Spinal cord (tissue), 10 donors: ENCODE data around the gene CST3. TPM values are rescaled to one million over a fixed set of nuclear protein-coding genes. Genes with fewer than 3 reads are reported as not detected.

Experiments
- DNase-seq, 6 donors: peaks; one replicate each; pipeline versions ENCODE4 v3.0.0 to v3.0.0-alpha.2; 2013 to 2015; ENCODE audit warnings: low spot score in 6 of 6, low read depth in 4 of 6
- H3K27ac ChIP-seq: one replicate; pipeline ENCODE4 v1.5.1; 2013; ENCODE audit warnings: low read depth, low read length, control low read depth
- H3K27me3 ChIP-seq: one replicate; pipeline ENCODE4 v1.6.1; 2013; ENCODE audit warnings: low read length; ENCODE audit not compliant: control insufficient read depth, insufficient read depth
- H3K36me3 ChIP-seq: one replicate; pipeline ENCODE4 v1.6.1; 2013; ENCODE audit warnings: low read length; ENCODE audit not compliant: control insufficient read depth, insufficient read depth
- H3K4me1 ChIP-seq: one replicate; pipeline ENCODE4 v1.6.1; 2013; ENCODE audit warnings: low read length; ENCODE audit not compliant: control insufficient read depth, insufficient read depth
- H3K4me3 ChIP-seq: one replicate; pipeline ENCODE4 v1.5.1; 2013; ENCODE audit warnings: low read depth, low read length, control low read depth
- H3K9me3 ChIP-seq: one replicate; pipeline ENCODE4 v1.6.1; 2013; ENCODE audit warnings: low read length; ENCODE audit not compliant: control insufficient read depth, insufficient read depth
- WGBS: methylation state at CpG from one replicate; pipeline ENCODE4 v1.1.5; 2013; ENCODE audit warnings: missing lambda C conversion rate; ENCODE audit not compliant: insufficient coverage; 5-methylcytosine and 5-hydroxymethylcytosine counted together
- polyA plus RNA-seq, 2 donors: library from polyadenylated mRNA; unstranded; fragments of 120-200 nt; gene quantifications; one replicate each; pipeline ENCODE4 v1.2.1, GENCODE V29; 2013; ENCODE audit not compliant: insufficient read length in 2 of 2
- total RNA-seq, 2 donors: library from RNA; depleted of rRNA in 1 of 2; stranded (reverse); fragments of 120-200 nt in 1 of 2; fragments of >200 nt in 1 of 2; gene quantifications; one replicate each; pipeline versions ENCODE4 v1.2.3 to v1.2.4, GENCODE V29; 2013 to 2014
- donor health status: healthy.

CST3 gene
- total and polyA plus RNA-seq, 4 donors, result 465 to 2,096 (median 1,311) TPM

DNA sequence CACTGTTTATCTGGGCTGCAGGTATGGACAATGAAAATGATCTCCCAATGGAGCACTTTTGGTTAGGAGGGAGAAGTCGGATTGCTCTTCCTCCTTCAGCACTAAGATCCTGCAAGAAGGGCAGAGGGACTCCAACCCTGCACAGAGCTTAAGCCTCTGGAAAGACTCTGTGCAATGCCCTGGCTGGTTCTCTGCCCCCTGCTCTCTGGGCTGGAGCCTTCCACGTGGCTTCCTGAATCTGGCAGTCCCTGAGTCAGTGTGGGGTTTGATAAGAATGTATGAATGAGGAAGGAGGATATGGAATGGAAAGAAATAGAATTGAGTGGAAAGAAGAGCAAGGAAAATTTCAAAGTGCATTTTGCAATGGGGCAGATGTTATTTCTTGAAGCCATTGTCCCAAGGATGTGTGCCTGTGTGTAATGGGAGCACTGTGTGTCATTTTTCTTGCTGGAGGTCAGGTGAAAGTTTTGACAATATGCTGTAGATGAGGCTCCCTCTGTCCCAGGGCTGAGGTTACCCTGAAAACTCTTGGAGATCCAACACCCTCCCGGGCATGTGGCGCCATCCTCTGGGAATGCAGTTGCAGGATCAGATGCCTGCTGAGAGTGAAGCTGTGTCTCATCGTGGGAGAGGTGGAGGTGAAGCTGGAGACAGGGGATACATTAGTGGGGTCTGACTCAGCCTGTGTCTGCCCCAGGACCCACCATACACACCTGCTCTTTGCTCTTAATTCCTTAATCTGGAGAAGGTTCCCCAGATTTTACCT, 53.1 kb downstream of the CST3 start:
- H3K4me3 ChIP-seq, result no peak overlapping the region
- 82% methylated on average over 4 of the region's 5 CpGs for WGBS
- H3K27me3 ChIP-seq, result no peaks in the 10 kb centered on the region
- no peaks in the 10 kb centered on the region for H3K9me3 ChIP-seq
- no peaks in the 10 kb centered on the region for H3K36me3 ChIP-seq
- DNase-seq, result no peak
- H3K4me1 ChIP-seq, result no peaks in the 10 kb centered on the region
- no peak overlapping the region for H3K27ac ChIP-seq

Other genes starting within 250 kb of the CST3 start
- gene NAPB, start 216.5 kb downstream of the CST3 start, total RNA-seq, result 100 to 1,000 TPM in 1 of 2 donors, 10 to 100 TPM in 1; 37.0 to 207 TPM
- 100 to 1,000 TPM; 114 to 137 TPM for gene NAPB, start 216.5 kb downstream of the CST3 start, polyA plus RNA-seq
- gene CSTL1, start 198.3 kb downstream of the CST3 start, total RNA-seq, result not detected
- not detected for gene CSTL1, start 198.3 kb downstream of the CST3 start, polyA plus RNA-seq
- gene CST11, start 185.1 kb downstream of the CST3 start, total RNA-seq, result not detected
- not detected for gene CST11, start 185.1 kb downstream of the CST3 start, polyA plus RNA-seq
- gene CST8, start 146.8 kb downstream of the CST3 start, total RNA-seq, result not detected
- gene CST8, start 146.8 kb downstream of the CST3 start, polyA plus RNA-seq, result not detected
- gene CST9L, start 69.5 kb downstream of the CST3 start, total RNA-seq, result not detected
- not detected for gene CST9L, start 69.5 kb downstream of the CST3 start, polyA plus RNA-seq
- not detected for gene CST9, start 32.0 kb downstream of the CST3 start, total RNA-seq
- not detected for gene CST9, start 32.0 kb downstream of the CST3 start, polyA plus RNA-seq
- gene CST4, start 51.1 kb upstream of the CST3 start, total RNA-seq, result not detected
- gene CST4, start 51.1 kb upstream of the CST3 start, polyA plus RNA-seq, result not detected
- gene CST1, start 113.0 kb upstream of the CST3 start, total RNA-seq, result 1 to 10 TPM in 1 of 2 donors, not detected in 1; 2.1 TPM
- not detected for gene CST1, start 113.0 kb upstream of the CST3 start, polyA plus RNA-seq
- gene CST2, start 188.8 kb upstream of the CST3 start, total RNA-seq, result not detected
- not detected for gene CST2, start 188.8 kb upstream of the CST3 start, polyA plus RNA-seq
- gene CST5, start 241.8 kb upstream of the CST3 start, total RNA-seq, result not detected
- not detected for gene CST5, start 241.8 kb upstream of the CST3 start, polyA plus RNA-seq